ENCODE results near the gene ZNF239. TPM values are rescaled to one million over a fixed set of nuclear protein-coding genes. Genes with fewer than 3 reads are reported as not detected.
"Not testable (repeated sequence)": the region's sequence is repeated elsewhere in the genome, so short reads cannot be mapped to it uniquely, and the experiment has no call there.

Gene ZNF239
- total RNA-seq, 4 donors from 2014 or later, result 0.30 to 1.2 (median 0.69) TPM

GRCh38 chr10:43557214-43557613, 17.2 kb downstream of the ZNF239 start:
- H3K27ac ChIP-seq, result no peak overlapping the region
- H3K4me3 ChIP-seq, result no peak overlapping the region
- no peaks in the 10 kb centered on the region for H3K4me1 ChIP-seq
- no peak for DNase-seq (ENCODE audit: low spot score in 2 of 2)
- peaks cover 18% of the 10 kb centered on the region for H3K9me3 ChIP-seq
- no peak for TF ChIP-seq POLR2AphosphoS5 (IDR thresholded peaks at IDR 0.05)
- TF ChIP-seq POLR2A (IDR thresholded peaks at IDR 0.05), result no peak
- 100% methylated on average over 4 of the region's 4 CpGs for WGBS
- H3K36me3 ChIP-seq, result peaks cover 11% of the 10 kb centered on the region
- no peaks in the 10 kb centered on the region for H3K27me3 ChIP-seq

GRCh38 chr10:43543746-43544145, 30.7 kb downstream of the ZNF239 start:
- peaks cover 11% of the 10 kb centered on the region for H3K9me3 ChIP-seq
- DNase-seq (ENCODE audit: low spot score in 2 of 2); H3K36me3 ChIP-seq; H3K4me3 ChIP-seq; H3K4me1 ChIP-seq; H3K27me3 ChIP-seq; H3K27ac ChIP-seq: not testable (repeated sequence)
- 88% methylated on average over 9 of the region's 11 CpGs for WGBS

GRCh38 chr10:43524434-43525247, 49.8 kb downstream of the ZNF239 start:
- H3K36me3 ChIP-seq, result no peaks in the 10 kb centered on the region
- no peaks in the 10 kb centered on the region for H3K4me1 ChIP-seq
- DNase-seq (ENCODE audit: low spot score in 2 of 2), result no peak
- 100% methylated on average over 1 of the region's 1 CpG for WGBS
- TF ChIP-seq CTCF (IDR thresholded peaks at IDR 0.05) (no peak), POLR2AphosphoS5 (IDR thresholded peaks at IDR 0.05) (no peak), POLR2A (IDR thresholded peaks at IDR 0.05) (no peak), EP300 (IDR thresholded peaks at IDR 0.05) (no peak)
- H3K27me3 ChIP-seq, result no peaks in the 10 kb centered on the region
- H3K27ac ChIP-seq, result no peak overlapping the region
- H3K4me3 ChIP-seq, result no peak overlapping the region
- peaks cover 54% of the 10 kb centered on the region for H3K9me3 ChIP-seq

Other genes with a start within 250 kb of the ZNF239 start
- gene FXYD4, start 203.0 kb downstream of the ZNF239 start, total RNA-seq, result not detected
- gene HNRNPF, start 165.4 kb downstream of the ZNF239 start, total RNA-seq, result 100 to 1,000 TPM; 180 to 248 (median 217) TPM
- gene ZNF487, start 137.5 kb downstream of the ZNF239 start, total RNA-seq, result 10 to 100 TPM in 2 of 4 donors, 1 to 10 TPM in 2; 6.5 to 16.0 (median 10.8) TPM
- gene ZNF485, start 31.8 kb upstream of the ZNF239 start, total RNA-seq, result 1 to 10 TPM; 1.8 to 4.8 (median 2.1) TPM
- gene ZNF32, start 74.3 kb upstream of the ZNF239 start, total RNA-seq, result 10 to 100 TPM; 24.9 to 45.4 (median 36.8) TPM

Measured in suprapubic skin (tissue), 4 donors.